ENCODE results near the gene ETV3.

The ETV3 gene

GRCh38 chr1:157177733-157178394, 39.7 kb upstream of the ETV3 start:
- no peak overlapping the region for H2AFZ ChIP-seq (ENCODE audit: low read depth, low read length)
- no peak for DNase-seq
- no peaks in the 10 kb centered on the region for H3K4me1 ChIP-seq (ENCODE audit: insufficient read depth, low read length)

GRCh38 chr1:157176591-157177121, 38.5 kb upstream of the ETV3 start:
- Histone ChIP-seq H3K4me2 (ENCODE audit: insufficient read depth, low read length) (no peak overlapping the region), H2AFZ (ENCODE audit: low read depth, low read length) (no peak overlapping the region), H3K27ac (ENCODE audit: low read length) (no peak overlapping the region), H3K9ac (ENCODE audit: low read depth, low read length) (no peak overlapping the region), H3K36me3 (ENCODE audit: insufficient read depth, low read length) (no peaks in the 10 kb centered on the region), H3K4me3 (ENCODE audit: low read depth in 1 of 2, low read length in 2 of 2) (no peak overlapping the region), H3K79me2 (ENCODE audit: insufficient read depth, low read length) (no peaks in the 10 kb centered on the region), H3K9me3 (ENCODE audit: insufficient read depth, low read length, severe bottlenecking) (no peaks in the 10 kb centered on the region), H3K4me1 (ENCODE audit: insufficient read depth, low read length) (no peaks in the 10 kb centered on the region), H3K27me3 (ENCODE audit: insufficient read depth, low read length, poor library complexity) (peaks cover 8% of the 10 kb centered on the region), H4K20me1 (ENCODE audit: insufficient read depth, low read length) (no peaks in the 10 kb centered on the region)
- ATAC-seq (ENCODE audit: insufficient read depth, low read depth) (no peak), DNase-seq (no peak)
- TF ChIP-seq EZH2 (IDR thresholded peaks at IDR 0.05; ENCODE audit: borderline replicate concordance, low read depth, low read length, severe bottlenecking) (no peak), CTCF (IDR thresholded peaks at IDR 0.05; ENCODE audit: borderline replicate concordance, extremely low read depth, low read length, poor library complexity, severe bottlenecking) (no peak)

More at GRCh38 chr1:157177733-157178394, 39.7 kb upstream of the ETV3 start:
- Histone ChIP-seq H3K36me3 (ENCODE audit: insufficient read depth, low read length) (no peaks in the 10 kb centered on the region), H3K27ac (ENCODE audit: low read length) (no peak overlapping the region), H4K20me1 (ENCODE audit: insufficient read depth, low read length) (no peaks in the 10 kb centered on the region), H3K4me2 (ENCODE audit: insufficient read depth, low read length) (no peak overlapping the region), H3K79me2 (ENCODE audit: insufficient read depth, low read length) (no peaks in the 10 kb centered on the region), H3K4me3 (ENCODE audit: low read depth in 1 of 2, low read length in 2 of 2) (no peak overlapping the region), H3K9me3 (ENCODE audit: insufficient read depth, low read length, severe bottlenecking) (no peaks in the 10 kb centered on the region), H3K27me3 (ENCODE audit: insufficient read depth, low read length, poor library complexity) (peaks cover 8% of the 10 kb centered on the region), H3K9ac (ENCODE audit: low read depth, low read length) (no peak overlapping the region)
- ATAC-seq (ENCODE audit: insufficient read depth, low read depth), result no peak
- TF ChIP-seq EZH2 (IDR thresholded peaks at IDR 0.05; ENCODE audit: borderline replicate concordance, low read depth, low read length, severe bottlenecking) (no peak), CTCF (IDR thresholded peaks at IDR 0.05; ENCODE audit: borderline replicate concordance, extremely low read depth, low read length, poor library complexity, severe bottlenecking) (no peak)

GRCh38 chr1:157176016-157176415, 37.8 kb upstream of the ETV3 start:
- no peaks in the 10 kb centered on the region for H3K9me3 ChIP-seq (ENCODE audit: insufficient read depth, low read length, severe bottlenecking)
- no peak for TF ChIP-seq CTCF (IDR thresholded peaks at IDR 0.05; ENCODE audit: borderline replicate concordance, extremely low read depth, low read length, poor library complexity, severe bottlenecking)

More at GRCh38 chr1:157176016-157176415, 37.8 kb upstream of the ETV3 start:
- Histone ChIP-seq H3K27me3 (ENCODE audit: insufficient read depth, low read length, poor library complexity) (peaks cover 8% of the 10 kb centered on the region), H3K27ac (ENCODE audit: low read length) (no peak overlapping the region), H3K4me2 (ENCODE audit: insufficient read depth, low read length) (no peak overlapping the region), H4K20me1 (ENCODE audit: insufficient read depth, low read length) (no peaks in the 10 kb centered on the region), H2AFZ (ENCODE audit: low read depth, low read length) (no peak overlapping the region), H3K4me3 (ENCODE audit: low read depth in 1 of 2, low read length in 2 of 2) (no peak overlapping the region), H3K79me2 (ENCODE audit: insufficient read depth, low read length) (no peaks in the 10 kb centered on the region), H3K36me3 (ENCODE audit: insufficient read depth, low read length) (no peaks in the 10 kb centered on the region), H3K9ac (ENCODE audit: low read depth, low read length) (no peak overlapping the region), H3K4me1 (ENCODE audit: insufficient read depth, low read length) (no peaks in the 10 kb centered on the region)
- no peak for DNase-seq
- no peak for ATAC-seq (ENCODE audit: insufficient read depth, low read depth)

All from DND-41 (cell line).